HG03108 (cell line): ENCODE measurements around the gene TEX28.
"Not testable (repeated sequence)": the region's sequence is repeated elsewhere in the genome, so short reads cannot be mapped to it uniquely, and the experiment has no call there.

Source experiments
- ATAC-seq: cut with Tn5 transposase; IDR thresholded peaks from one replicate; pipeline ENCODE4 v1.9.1; 2021; ENCODE audit warnings: moderate library complexity; ENCODE audit not compliant: unreplicated experiment

TEX28 gene

GRCh38 chrX:154312116-154312515 is 17.2 kb upstream of the TEX28 start:
- ATAC-seq, result no peak

DNA sequence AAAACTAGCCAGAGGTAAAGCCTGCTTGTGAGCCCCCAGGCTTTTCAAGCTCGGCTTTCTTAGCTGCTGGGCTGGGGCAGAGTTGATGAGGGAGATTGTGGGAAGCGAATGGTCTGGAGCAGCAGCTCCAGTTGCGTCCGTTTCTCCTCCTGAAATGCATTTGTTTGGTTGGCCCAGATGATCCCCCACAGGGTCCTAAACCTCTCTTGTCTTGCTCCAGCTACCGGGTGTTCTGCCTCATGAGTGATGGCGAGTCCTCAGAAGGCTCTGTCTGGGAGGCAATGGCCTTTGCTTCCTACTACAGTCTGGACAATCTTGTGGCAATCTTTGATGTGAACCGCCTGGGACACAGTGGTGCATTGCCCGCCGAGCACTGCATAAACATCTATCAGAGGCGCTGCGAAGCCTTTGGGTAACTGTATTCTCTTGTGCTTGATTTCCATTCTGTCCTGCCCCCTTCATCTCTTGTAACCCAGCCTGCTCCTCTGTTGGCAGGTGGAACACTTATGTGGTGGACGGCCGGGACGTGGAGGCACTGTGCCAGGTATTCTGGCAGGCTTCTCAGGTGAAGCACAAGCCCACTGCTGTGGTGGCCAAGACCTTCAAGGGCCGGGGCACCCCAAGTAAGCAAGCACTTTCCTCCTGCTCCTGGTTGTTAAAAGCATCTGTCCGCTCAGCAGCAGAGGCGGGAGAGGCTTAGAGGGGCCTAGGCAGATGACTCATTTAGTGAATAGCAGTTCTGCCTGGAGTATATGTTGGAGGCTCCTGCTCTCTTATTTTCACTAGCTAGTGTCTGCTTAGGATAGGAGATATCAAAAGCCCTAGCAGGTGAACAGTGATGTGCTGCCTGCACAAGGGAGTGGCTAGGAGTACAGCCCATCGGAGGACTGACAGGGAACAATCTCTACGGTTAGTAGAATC is 16.0 kb upstream of the TEX28 start:
- no peak for ATAC-seq

GRCh38 chrX:154309041-154309775 is 14.3 kb upstream of the TEX28 start:
- ATAC-seq, result no peak

DNA sequence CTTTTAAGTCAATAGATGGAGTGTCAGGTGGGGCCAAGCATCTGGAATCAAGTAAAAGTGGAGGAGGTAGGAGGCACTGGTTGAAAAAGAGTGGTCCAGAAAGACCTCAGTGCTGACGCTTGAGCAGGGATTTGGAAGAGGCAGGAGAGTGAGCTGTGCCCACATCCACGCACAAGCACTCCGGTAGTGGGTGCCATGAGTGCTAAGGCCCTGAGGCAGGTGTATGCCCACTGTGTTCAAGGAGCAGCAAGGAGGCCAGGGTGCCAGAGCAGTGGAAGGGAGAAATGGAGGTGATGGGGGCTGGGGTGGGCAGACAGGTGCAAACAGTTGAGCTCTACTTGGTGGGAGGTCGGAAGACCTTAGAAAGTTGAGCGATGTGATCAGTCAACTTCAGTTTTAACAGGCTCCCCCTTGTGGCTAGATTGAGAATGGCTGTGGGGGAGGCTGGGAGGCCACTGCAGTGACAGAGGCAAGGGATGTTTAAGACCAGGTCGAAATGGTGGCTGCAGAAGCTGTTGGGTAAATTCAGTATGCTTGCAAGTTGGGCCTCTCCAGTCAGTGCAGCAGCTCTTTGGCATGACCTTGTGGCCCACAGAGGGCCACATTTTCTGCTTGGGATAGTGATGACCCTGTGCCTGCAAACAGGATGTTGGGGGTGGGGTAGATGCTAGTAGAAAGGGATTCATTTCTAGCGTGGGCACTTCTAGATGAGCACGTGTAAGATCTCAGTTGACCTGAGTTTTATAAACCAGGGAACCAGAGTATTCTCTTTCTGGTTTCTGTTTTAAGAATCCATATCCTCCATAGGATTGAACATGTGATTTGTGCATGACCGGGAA is 13.4 kb upstream of the TEX28 start:
- ATAC-seq, result no peak

DNA sequence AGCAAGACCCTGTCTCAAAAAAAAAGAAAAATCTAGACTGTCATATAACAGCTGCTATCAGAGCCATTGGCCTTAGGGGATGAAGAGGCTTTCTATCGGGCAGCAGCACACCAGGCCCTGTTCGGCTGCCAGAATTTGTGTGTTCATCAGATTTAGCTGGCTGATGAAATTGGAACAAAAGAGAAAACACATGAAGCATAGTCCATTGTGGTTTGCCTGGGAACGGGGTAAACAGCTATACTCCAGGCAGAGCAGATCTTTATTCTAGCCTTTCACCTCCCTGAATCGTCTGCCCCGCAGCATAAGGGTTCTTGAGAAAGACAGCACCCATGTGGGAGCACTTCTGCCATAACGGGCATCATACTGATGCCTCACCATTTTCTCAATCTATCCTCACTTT is 12.3 kb upstream of the TEX28 start:
- ATAC-seq, result no peak

DNA sequence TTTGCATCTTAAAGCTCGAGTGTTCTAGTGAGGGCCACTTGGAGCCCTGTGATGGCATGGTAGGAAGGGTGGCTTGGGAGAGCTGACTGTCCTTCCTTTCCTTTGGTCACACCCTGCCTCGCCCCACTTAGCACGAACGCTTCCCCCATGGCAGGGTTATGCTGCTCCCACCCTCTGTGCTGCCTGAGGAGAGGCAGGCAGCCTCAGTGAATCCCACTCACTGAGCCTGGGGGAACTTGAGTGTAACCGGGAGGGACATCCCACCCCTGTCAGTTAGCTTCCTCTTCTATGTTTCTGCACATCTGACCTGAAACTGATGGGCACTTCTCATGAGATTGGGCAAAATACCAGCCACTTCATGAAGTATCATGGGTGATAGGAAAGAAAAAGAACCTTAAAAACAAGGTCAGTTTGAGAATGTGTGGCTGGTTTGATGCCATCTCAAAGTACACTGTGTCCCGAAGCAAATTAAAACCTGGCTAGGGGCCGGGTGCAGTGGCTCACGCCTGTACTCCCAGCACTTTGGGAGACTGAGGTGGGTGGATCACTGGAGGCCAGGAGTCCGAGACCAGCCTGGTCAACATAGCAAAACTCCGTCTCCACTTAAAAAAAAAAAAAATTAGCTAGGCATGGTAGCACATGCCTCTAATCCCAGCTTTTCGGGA is 10.7 kb upstream of the TEX28 start:
- ATAC-seq, result no peak

GRCh38 chrX:154304846-154305245 is 9.9 kb upstream of the TEX28 start:
- no peak for ATAC-seq

DNA sequence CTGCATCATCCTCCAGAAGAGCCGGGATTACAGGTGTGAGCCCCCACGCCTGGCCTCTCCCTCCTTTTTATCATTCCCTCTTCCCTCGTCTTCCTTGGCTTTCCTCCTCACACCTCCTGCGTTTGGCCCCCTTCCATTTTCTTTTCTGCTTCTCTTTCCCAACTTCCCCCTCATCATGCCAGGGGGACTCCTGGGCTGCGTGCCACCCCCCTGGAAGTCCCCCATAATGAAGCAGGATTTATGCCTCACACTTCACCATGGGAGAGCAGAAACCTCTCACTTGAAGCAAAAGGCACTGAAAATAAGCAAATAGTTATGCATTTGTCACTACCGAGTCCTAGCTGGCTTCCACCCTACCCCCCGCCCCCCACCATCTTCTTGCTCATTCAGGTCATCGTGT is 8.6 kb upstream of the TEX28 start:
- no peak for ATAC-seq

DNA sequence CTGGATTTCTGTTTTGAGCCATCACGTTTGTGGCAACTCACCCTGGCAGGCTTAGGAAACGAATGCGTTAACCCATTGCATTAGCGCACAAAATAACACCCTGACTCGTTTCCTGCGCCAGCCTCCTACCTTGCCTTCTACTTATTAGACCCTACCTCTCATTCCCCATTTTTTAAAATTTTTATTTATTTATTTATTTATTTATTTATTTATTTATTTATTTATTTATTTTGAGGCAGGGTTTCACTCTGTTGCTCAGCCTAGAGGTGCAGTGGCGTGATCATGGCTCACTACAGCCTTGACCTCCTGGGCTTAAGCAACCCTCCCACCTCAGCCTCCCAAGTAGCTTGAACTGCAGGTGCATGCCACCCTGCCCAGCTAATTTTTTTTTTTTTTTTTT is 8.1 kb upstream of the TEX28 start:
- not testable (repeated sequence) for ATAC-seq

DNA sequence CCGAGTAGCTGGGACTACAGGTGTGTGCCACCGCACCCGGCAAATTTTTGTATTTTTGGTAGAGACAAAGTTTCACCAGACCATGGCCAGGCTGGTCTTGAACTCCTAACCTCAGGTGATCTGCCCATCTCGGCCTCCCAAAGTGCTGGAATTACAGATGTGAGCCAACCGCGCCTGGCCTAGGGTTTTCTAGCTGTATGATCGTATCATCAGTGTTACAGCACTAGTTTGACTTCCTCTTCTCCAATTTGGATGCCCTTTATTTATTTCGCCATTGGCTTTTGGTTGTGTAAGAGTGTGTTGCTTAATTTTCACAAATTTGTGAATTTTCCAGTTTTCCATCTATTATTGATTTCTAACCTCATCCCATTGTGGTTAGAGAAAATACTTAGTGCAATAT is 5.9 kb upstream of the TEX28 start:
- ATAC-seq, result no peak

DNA sequence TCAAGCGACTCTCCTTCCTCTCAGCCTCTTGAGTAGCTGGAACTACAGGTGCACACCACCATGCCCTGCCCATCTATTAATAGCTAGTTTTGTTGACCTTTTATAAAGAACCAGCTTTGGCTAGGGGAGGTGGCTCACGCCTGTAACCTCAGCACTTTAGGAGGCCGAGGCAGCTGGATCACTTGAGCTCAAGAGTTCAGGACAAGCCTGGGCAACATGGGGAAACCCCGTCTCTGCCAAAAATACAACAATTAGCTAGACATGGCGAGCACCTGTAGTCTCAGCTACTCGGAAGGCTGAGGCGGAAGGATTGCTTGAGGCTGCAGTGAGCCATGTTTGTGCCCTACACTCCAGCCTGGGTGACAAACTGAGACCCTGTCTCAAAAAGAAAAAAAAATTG is 3.4 kb upstream of the TEX28 start:
- ATAC-seq, result no peak

GRCh38 chrX:154296731-154297130 is 1.8 kb upstream of the TEX28 start:
- no peak for ATAC-seq

GRCh38 chrX:154295664-154296310 is 863 bp upstream of the TEX28 start, which contains the start of gene TKTL1:
Gene TKTL1 (plus strand): TSS chrX:154295795. CDS start chrX:154295860, 65 bp downstream.
- ATAC-seq, result no peak

- not testable (repeated sequence) for ATAC-seq
These were observed 8.5 kb downstream of the TEX28 start for GRCh38 chrX:154286406-154286805.

DNA sequence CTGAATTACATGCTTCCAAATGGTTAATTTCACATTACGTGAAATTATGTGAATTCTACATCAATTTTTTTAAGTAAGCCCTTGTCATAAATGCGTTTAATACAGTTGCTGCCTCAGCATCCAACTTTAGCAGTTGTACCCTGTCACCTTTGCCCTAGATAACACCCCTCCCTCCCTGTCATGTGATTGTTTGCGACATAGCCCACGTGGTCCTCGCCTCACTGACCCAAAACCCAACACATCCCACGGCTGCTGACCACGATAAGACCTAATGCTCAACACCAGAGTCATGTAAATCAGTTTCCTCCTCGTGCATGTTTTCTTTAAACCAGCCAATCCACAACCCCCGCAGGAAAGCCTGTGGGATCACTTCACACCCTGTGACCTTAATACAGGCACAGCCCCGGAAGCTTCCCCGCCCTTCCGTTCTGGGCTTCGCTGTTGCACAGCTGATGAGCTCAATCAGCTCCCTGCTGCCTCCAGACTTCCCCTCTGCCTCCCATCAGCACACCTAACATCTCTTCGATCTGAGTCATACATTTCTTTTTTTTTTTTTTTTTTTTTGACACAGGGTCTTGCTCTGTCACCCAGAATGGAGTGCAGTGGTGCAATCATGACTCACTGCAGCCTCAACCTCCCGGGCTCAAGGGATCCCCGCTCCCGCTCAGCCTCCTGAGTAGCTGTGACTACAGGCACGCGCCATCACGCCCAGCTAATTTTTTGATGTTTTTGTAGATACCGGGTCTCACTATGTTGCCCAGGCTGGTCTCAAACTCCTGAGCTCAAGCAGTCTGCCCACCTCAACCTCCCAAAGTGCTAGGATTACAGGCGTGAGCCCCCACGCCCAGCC is 10.2 kb downstream of the TEX28 start:
- ATAC-seq, result peak; percentile 66

- ATAC-seq, result not testable (repeated sequence)
These were observed 25.7 kb downstream of the TEX28 start for GRCh38 chrX:154269245-154269644.

DNA sequence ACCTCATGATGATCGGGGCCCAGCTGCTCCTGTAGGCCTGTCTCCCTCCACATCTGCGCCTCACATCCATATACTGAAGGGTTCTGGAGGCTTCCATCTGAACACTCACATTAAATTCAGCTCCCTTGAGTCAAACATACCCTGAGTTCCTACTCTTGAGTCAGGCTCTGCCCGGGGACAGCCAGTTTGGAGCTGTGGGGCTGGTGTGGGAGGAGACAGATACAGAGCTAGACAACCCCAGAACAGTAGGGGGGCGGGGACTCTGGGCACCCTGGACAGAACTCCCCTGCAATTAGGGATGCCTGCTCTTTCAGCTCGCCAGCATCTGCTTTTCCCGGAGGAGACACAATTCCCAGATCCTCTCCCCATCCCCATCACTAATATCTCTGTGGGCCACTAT is 31.9 kb downstream of the TEX28 start:
- ATAC-seq, result not testable (repeated sequence)

DNA sequence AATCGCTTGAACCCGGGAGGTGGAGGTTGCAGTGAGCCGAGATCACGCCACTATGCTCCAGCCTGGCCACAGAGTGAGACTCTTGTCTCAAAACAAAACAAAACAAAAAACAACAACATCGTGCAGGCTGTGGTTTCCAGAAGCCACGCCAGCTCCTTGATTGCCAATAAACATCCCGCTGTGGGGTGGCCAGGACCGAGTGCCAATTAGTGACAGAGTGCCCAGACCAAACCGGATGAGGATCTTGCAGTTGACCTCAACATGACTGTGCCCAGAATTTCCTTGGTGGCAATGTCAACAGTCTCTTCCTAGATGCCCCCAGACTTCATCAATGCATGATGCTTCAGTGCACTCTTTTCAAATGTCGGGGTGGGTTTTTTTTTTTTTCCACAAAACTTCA is 36.2 kb downstream of the TEX28 start:
- not testable (repeated sequence) for ATAC-seq

- ATAC-seq, result not testable (repeated sequence)
These were observed 37.6 kb downstream of the TEX28 start, which contains the start of gene OPN1MW3 for GRCh38 chrX:154257282-154257681. Gene OPN1MW3 (plus strand): TSS chrX:154257582. CDS start chrX:154257620, 38 bp downstream.
